Stimulated activated CD4-positive, alpha-beta T cell treated with anti-CD3 and anti-CD28 coated beads, Interleukin-12 subunit alpha, Interleukin-12 subunit beta, amount 100 ng/mL, for 24 hours (primary cell): ENCODE data around the gene EPS8.

ENCODE experiments used
- DNase-seq, 2 experiments: peaks; one replicate each; pipeline ENCODE4 v3.0.0-alpha.2; 2020; ENCODE audit warnings: low read depth in 2 of 2

EPS8 gene

DNA sequence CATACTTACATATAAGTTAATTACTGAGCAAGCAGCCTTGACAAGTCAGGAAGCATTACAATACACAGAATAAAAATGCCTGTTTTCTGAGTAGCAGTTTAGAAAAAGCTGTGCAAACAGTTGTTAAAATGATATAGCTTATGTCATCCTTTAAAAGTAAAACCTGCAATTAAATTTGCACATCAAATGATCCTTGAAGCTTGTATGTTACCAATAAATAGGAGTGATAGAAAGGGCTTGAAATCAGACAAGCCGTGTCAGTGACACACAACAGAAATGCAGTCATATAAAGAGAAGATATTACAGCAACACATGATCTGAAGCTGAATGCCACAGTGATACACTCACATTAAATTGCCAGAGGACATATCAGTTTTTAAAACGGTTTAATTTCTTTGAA lies 70.0 kb downstream of the EPS8 start:
- DNase-seq, result no peak

DNA sequence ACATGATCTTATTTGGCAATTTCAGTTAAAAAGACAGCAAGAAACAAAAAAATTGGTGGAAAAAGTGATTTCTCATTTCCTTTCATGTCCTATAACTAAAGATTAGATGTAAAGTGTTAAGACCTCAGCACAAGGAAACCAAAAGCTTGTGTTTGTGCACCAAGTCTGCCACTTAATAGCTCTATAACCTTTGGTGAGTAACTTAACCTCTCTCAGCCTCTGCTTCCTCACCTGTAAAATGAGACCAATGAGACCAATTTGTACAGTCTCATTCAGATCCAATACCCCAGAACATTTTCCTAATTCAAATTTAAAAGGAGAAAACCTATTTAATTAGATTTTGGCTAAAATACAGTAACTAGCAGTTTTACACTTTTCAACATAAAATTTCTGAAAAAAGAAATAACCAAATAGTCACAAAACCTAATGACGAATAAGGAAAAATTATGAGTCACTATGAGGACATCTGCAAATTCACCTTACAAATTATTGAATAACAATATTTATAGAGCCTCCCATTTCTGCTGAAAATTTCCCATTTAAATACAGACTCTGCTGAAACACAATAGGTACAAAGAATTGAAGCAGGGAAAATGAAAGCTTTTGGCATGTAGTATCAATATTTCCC lies 71.1 kb downstream of the EPS8 start:
- DNase-seq, result no peak

DNA sequence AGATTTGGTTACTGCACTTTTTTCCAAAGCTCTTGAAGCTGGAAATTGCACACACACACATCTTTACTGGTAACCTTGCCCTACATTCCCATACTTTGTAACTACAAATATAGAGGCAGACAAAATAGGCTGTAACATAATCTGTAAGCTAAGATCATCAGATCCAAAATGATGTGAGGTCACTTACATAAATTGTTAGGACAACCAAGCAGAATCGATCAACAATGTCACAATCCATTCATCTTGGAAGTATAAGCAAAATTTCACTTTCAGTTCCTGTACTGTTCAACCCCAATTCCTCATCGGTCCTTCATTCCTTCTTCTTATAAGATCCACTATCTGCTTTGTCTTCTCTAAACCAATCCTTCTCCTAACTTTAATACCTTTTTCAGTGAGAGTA lies 72.6 kb downstream of the EPS8 start:
- DNase-seq, result no peak

DNA sequence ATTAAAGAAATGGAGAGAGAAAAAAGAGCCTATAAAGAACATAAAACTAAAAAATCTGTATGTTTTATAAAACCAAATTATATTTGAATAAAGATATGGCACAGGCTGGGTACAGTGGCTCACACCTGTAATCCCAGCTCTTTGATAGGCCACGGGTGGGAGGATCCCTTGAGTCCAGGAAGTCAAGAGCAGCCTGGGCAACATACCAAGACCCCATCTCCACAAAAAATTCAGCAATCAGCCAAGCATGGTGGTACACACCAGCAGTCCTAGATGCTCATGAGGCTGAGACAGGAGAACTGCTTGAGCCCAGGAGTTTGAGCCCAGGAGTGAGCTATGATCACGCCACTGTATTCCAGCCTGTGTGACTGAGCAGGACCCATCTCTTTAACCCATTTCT lies 74.9 kb downstream of the EPS8 start:
- no peak for DNase-seq

DNA sequence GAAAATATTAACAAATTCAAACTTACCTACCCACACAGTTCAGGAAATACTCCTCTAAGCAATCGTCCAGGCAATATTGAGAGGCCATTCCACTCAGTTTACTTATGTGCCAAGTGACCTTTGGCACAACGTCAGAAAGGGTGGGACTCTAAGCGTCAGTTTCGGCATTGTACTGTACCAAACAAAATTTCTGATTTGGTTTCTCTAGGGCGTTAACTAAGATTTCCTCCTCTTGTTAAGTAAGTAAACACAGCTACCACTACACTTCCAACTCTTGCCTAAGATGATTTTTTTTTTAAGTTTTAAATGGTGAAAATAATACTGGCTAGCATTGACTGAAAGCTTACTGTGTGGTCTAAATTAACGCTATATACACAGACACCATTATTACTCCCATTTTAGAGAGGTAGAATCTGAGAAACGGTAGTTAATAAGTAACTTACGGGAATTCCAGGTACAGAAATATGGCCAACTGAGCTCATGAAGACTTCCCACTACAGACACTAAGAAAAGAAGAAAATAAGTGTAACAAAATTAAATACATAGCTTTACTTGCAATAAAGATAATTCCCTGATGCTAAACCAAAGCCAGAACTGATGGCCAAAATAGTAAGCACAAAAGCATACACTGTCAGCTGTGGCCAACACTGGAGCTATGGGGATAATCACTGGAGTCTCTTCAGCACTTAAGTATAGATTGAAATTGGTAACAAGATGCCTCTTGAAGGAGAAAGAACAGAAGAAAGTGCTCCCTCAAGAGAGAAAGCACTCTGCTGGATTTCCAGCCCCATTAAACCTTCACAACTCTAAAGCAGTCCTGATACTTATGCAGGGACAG lies 76.1 kb downstream of the EPS8 start:
- no peak for DNase-seq

DNA sequence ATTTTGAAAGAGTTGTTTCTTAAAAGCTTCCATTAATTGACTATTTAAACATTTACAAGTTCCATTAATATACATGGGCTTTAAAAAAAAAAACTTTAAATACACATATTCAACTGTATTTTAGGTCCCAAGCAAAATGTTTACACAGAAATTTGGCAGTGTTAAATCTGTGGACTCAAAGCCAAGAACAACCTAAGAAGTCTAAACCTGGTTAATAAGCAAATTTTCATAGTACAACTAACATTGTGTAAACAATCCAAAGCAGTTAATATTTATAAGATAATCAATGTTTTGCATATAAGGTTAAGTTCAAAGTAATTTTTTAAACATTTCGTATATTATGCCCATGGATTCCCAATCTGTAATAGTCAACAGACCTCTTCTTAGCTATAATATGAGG lies 77.0 kb downstream of the EPS8 start:
- DNase-seq, result no peak

DNA sequence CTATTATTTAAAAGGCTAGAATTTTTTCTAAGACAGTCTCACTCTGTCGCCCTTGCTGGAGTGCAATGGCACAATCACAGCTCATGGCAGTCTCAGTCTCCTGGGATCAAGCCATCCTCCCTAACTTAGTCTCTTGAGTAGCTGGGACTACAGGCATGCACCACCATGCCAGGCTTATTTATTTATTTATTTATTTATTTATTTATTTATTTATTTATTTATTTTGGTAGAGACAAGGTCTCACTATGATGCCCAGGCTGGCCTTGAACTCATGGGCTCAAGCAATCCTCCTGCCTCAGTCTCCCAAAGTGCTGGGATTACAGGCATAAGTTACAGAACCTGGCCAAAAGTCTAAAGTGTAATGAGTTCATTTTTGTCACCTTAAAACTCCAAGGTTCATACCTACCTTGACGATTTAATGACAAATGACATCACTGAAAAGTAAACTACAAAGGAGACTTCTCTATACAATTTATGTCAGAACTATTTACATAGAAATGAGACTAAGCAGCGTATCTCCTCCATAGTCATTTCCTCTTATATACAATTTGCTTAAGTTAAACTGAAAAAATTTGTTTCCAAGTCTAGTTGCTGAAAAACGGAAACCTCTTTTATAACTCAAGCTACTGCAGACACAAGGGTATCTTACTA lies 78.2 kb downstream of the EPS8 start:
- DNase-seq, result no peak

DNA sequence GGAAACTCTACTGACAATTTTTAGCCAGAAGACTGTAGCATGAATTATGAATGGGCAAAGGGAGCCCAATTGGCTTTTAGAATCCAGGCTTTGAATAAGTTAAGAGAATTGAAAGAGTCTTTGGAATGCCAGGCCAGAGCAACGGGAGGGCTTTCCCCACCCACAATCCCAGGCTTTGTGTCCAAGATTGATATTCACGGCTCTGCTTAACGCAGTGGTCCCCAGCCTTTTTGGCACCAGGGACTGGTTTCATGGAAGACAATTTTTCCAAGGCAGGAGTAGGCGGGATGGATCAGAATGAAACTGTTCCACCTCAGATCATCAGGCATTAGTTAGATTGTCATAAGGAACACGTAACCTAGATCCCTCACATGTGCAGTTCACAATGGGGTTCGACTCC lies 79.6 kb downstream of the EPS8 start:
- DNase-seq, result no peak

DNA sequence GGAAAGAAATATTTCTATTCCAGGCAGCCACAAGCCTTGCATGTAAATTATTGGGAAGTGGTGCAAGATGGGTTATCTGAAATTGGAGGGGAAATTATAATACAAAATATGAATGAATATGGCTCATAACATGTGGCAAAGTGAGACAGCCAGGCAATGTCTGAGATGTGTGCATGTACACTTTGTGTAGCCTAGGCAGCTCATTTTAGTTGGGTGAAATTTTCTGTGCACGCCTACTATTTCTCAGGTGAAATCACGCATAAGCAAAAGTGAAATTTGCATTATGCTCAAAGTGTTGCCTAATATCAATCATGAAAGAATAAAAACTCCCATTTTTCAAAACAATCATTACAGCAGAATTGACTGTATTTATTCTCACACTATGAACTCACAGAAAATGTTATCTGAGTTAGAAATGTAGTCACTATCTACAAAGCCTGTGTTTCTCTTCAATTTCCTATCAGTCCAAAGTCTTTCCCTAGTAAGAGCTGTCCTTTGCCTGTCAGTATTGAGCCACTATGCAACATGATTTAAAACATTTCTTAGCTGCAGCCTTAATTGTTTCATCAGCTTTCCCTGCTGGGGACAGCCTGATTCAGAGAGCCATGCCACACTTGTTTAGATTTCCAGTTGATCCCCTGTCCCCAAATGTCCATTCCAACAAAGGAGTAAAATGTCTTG lies 80.7 kb downstream of the EPS8 start:
- DNase-seq, result no peak

DNA sequence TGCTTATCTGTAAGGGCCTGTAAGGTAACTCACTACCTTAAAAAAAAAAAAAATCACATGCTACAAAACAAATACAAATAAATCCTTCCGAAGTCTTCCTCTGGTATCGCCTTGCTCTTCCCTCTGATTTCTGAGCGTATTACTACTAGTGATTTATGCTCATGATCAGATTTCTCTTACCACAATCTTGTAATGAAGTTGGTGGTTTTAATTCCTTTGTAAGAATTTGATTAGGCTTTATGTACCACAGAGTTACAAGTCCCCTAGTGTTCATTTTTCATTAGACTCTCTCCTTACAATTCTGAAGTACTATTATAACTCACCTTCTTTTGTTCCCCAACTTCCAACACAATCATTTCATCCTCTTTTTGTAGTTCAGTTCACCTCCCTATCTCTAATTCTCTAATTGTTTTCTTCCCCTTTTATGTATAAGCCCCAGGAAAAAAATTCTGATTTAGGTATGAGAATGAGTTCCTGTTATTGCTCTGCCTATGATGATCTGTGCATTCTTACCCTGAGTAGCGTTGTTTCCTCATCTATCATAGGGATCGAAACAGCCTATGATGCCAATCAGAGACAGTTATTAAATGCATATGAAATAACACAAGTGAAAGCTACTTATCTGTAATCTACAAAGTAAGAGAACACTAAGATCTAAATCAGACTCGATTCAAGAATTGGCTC lies 81.5 kb downstream of the EPS8 start:
- no peak for DNase-seq

DNA sequence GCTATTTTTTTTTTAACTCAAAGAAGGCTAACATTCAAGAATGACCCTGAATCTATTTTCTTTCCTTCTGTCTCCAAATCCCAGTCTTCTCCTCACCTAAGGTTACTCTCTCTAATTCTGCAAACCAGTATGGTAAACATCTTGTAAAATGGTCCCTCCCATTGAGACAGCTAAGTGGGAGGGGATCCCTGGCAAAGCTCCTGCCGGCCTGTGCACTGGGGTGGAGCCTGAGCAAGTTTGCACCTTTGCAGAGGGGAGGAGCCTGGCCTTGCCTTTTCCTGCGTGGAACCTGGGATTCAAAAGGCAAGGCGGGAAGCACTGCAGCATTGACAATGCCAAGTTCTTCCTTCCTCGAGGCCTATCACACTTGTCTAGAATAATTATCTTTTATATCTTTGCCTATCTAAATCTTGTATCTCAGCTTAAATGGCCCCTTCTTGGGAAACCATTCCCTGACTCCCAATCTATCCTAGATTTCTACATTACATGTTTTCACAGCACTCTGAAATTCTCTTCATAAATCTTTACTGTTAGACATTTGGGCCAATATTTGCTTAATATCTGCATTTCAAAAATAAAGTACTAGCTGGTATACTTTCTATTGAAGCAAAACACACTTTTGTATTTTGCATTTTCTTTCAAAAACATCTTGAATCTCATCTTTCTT lies 83.0 kb downstream of the EPS8 start:
- DNase-seq, result no peak

DNA sequence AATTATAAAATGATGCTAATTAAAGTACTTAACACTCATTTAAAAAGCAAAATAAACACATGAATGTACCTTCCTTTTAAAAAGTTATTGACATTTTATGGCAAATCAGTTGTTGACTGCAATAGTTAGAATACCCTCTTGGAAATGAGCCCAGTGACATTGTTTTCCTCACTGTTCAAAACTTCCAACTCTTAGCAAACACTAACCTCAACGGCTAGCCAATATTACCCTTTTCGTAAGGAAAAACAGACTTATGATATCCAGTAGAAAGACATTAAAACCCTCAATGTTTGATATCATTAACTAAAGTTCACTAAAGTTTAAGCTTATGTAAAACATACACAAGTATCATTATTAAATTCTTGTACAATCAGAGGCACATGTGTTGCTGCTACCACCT lies 83.6 kb downstream of the EPS8 start:
- DNase-seq, result no peak

DNA sequence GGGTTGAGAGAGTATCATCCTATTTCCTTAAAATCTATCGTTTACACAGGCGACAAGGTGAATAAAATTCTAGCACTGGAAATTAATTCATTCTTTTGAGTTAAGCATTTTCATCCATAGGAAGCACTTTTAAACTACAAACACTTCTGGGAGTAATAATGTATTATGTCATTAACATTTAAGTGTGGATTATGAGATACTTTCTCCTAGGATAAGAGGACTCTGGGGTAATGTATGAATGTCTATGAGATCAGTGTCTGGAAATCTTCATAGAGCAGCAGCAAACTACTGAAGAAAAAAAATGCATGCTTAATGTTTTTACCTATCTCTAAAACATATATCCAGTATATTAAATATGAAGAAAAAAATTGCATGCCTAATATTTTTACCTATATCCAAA lies 86.9 kb downstream of the EPS8 start:
- no peak for DNase-seq

DNA sequence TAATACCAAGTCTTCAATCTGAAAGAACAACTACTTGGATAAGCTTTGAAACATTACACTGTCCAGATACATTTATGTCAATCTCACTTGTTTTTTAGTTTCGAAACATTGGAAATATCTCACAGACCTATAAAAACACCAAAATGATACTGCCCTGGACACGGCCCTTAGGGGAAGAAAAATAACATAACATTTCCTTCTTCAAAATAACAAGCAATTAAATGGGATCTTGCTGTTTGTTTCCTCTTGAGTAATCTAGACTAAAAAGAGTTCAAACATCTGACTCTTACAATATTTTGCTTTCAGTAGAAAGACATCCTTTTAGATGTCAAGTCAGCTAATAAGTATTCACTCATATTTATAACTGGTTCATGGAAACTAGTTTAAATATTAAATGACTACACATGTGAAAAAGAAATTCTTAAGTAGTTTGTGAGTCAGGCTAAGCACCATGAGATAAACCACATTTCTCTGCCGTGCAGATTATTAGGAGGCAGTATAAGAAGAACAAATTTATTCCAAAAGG lies 87.5 kb downstream of the EPS8 start:
- DNase-seq, result no peak

DNA sequence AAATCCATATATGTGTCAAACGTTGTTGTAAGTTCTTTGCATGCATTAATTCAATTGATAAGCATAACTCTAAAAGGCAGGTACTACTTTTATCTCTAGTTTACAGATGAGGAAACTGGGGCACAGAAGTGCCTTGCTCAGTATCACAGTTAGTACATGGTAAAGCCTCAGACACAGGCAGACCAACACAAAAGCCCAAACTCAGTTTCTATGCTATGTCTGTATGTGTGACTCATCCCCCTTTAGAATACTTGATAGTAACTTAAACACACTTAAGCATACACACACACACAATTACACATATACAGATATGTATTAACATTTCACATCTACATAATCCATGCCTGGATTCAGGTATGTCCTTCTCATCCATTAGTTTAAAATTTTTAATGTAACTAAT lies 88.0 kb downstream of the EPS8 start:
- DNase-seq, result no peak

DNA sequence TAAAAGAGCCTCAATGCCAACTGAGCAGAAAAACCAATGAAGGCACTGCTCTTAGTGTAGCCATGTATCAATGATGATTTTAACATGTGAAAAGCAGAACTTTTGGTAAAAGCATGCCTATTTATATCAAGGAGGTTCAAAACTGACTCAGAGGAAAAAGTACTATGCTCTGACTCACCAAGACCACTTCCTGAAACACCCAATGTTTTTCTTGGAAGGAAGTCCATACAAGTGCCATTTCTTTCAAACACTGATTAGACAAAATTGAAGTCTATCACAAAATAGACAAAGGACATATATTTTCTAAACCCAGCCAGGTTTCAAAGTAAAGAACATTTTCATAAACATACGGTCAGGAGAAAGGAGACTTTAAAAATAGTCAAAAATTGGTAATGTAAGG lies 88.6 kb downstream of the EPS8 start:
- DNase-seq, result no peak

DNA sequence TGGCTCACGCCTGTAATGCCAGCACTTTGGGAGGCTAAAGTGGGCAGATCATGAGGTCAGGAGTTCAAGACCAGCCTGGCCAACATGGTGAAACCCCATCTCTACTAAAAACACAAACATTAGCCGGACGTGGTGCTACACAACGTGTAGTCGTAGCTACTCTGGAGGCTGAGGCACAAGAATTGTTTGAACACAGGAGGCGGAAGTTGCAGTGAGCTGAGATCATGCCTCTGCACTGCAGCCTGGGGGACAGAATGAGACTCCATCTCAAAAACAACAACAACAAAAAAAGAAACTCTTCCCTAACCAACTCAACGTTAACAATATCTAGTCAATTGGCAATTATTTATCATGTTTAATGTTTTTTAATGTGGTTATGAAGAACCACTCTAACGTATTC lies 89.3 kb downstream of the EPS8 start:
- no peak for DNase-seq

DNA sequence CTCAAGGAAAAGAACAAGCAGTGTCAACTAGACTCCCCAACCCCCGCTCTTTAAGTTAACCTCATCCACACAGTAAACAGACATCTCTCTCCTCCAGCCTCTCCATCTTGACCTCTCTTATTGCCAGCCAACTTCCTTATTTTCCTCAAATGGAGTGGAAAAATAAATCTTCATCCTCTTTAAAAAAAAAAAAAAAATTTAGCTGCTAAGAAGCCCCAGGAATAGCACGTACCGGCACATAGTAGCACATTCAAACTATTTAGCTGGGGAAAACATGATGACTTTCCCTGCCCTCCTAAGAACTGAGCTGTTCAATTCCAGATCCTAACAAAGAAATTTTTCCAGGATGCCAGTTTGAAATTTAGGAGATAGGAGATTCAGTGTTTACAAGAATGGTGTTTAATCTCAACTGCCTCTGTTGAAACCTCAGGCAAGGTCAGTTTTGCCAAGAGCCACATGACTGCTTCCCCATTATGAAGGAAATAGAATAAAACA lies 90.8 kb downstream of the EPS8 start:
- no peak for DNase-seq

DNA sequence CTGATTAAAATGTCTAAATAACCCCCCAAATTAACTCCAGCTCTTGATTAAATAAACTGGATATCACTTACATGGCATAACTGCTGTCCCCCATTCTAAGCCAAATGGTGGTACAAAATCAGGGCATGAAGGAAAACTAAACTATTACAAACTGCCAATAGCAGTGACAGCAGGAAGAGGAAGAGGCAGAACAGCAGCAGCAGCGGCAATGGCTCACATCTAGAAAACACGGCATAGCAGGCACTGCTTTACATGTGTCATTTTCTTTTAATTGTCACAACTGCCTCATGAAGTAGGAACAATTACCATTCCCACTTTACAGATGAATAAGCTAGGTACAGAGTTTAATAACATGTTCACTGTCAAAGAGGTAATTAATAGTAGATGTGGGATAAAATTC lies 92.0 kb downstream of the EPS8 start:
- no peak for DNase-seq

DNA sequence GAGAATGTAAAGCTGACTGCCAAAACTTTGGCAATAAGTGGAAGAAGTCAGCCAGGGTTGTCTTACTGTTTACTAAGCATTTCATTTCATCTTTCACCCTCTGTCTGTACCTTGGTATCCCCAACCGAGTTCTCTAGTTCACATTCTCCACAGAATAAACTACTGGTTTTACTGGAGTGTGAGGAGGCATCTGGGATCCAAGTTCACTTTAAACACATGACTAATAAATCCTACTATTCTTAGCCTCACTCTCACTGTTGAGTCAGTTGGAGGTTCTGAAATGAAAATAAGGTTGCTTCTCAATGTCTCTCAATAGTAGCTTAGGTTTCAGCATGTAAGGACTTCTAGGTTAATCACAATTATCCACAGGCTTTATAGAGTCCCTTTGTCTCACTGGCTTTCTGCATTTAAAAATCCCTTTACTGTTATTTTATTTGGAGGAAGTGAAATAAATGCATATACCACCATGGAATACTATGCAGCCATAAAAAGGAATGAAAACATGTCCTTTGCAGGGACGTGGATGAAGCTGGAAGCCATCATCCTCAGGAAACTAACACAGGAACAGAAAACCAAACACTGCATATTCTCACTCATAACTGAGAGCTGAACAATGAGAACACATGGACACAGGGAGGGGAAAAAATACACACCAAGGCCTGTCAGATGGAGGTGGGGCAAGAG lies 95.8 kb downstream of the EPS8 start:
- no peak for DNase-seq
